Heart right ventricle (tissue), 16 donors: Measurements from ENCODE around the gene COL1A1. TPM values are rescaled to one million over a fixed set of nuclear protein-coding genes. Genes with fewer than 3 reads are reported as not detected.

ENCODE experiments used
- ATAC-seq, 8 donors: fragments of 200-7000 bp; cut with Tn5 transposase; one replicate each; pipeline ENCODE4 v1.9.1; 2020; ENCODE audit warnings: mild to moderate bottlenecking in 8 of 8, moderate library complexity in 8 of 8, moderate number of reproducible peaks in 1 of 8
- DNase-seq, 2 donors: peaks; one replicate each; pipeline ENCODE4 v3.0.0-alpha.2; 2020
- H3K27ac ChIP-seq, 10 donors: fragments of 200-600 bp; sonication (generic) in 2 of 10; one replicate each; pipeline versions ENCODE4 v1.5.0 to v1.8.0; 2020 to 2022; ENCODE audit warnings: mild to moderate bottlenecking in 3 of 10
- H3K27me3 ChIP-seq, 7 donors: fragments of 200-600 bp; one replicate each; pipeline ENCODE4 v1.8.0; 2021 to 2022; ENCODE audit warnings: mild to moderate bottlenecking in 2 of 7
- H3K36me3 ChIP-seq, 9 donors: fragments of 200-600 bp; sonication (generic) in 1 of 9; one replicate each; pipeline versions ENCODE4 v1.5.0 to v1.8.0; 2020 to 2022; ENCODE audit warnings: mild to moderate bottlenecking in 2 of 9
- H3K4me1 ChIP-seq, 9 donors: fragments of 200-600 bp; sonication (generic) in 1 of 9; one replicate each; pipeline versions ENCODE4 v1.5.0 to v1.8.0; 2020 to 2022; ENCODE audit warnings: mild to moderate bottlenecking in 4 of 9
- H3K4me3 ChIP-seq, 10 donors: fragments of 200-600 bp; sonication (generic) in 2 of 10; one replicate each; pipeline versions ENCODE4 v1.5.0 to v1.8.0; 2020 to 2022; ENCODE audit warnings: mild to moderate bottlenecking in 7 of 10, moderate library complexity in 2 of 10
- H3K9me3 ChIP-seq, 11 donors: fragments of 200-600 bp in 10 of 11; sonication (generic) in 2 of 11; one replicate each; pipeline versions ENCODE4 v1.5.0 to v1.8.0; 2013 to 2022; ENCODE audit warnings: mild to moderate bottlenecking in 2 of 11, control low read depth in 1 of 11, moderate library complexity in 1 of 11
- WGBS, 2 donors: extraction: QIAGEN DNeasy Blood & Tissue Kit; methylation state at CpG; one replicate each; pipeline ENCODE4 v1.1.7; 2013; ENCODE audit warnings: inconsistent platforms in 1 of 2; 5-methylcytosine and 5-hydroxymethylcytosine counted together
- intact Hi-C, 10 donors: fragments of 100-400 bp; cut with DNase I; formaldehyde crosslinking; loops; one replicate each; pipeline versions ENCODE4 v1.11.1 to v1.14.2; 2022
- polyA plus RNA-seq, 2 donors: library from polyadenylated mRNA; stranded (reverse); fragments of 200-250 nt; gene quantifications; one replicate each; pipeline ENCODE4 v1.2.3, GENCODE V29; 2013
- total RNA-seq, 10 donors: library from RNA; stranded (reverse); fragmentation: NEBNext Ultra II Directional in 3 of 10; extraction: Animal tissue kit (Norgen Biotek cat#: 25700) in 3 of 10; gene quantifications; one replicate each; pipeline versions ENCODE4 v1.2.1 to v1.2.4, GENCODE V29; 2021 to 2023
- TF ChIP-seq, protein P1 (sequence below), 9 donors: fragments of 200-600 bp; sonication (generic) in 2 of 9; IDR thresholded peaks; one replicate each; pipeline versions ENCODE4 v1.5.0 to v1.8.0; 2021 to 2022; ENCODE audit warnings: antibody characterized with exemption in 9 of 9, mild to moderate bottlenecking in 5 of 9, moderate library complexity in 1 of 9
- donor health status: Arrhythmogenic right ventricular cardiomyopathy.
- donor health status: ischemic (EF 13 %, LVEDD 7.1; RV severe dilation, severe dysfunction).
- donor health status: healthy with polysubstance abuse.
- donor health status: DM: no; HTN: yes; CAD: no.
- donor health status: DM: no; HTN: no; CAD: no.
- donor health status: ischemic (EF 25% LVEDD 6.9; RV normal size, moderate dysfunction).
- donor health status: ischemic (EF 25% LVEDD 5.7; RV mildly dilated, moderate dysfunction).
- donor health status: healthy.
- donor health status: DM: yes; HTN: yes; CAD: no.
- donor health status: Ischemic cardiomyopathy.
- donor health status: ischemic (EF 35%, LVEDD 5.7; RV mildly dilated, moderate dysfunction).
- donor health status: nonischemic (EF 11% LVEDD 7.7; RV severe dilation, severe dysfunction).
- donor health status: DM: yes; HTN: yes; CAD: no.
- donor health status: PGD.
- donor health status: ischemic (EF 29% LVEDD 5.4; RV normal size, mild dysfunction).
- donor health status: nonischemic (EF 23%, LVEDD 6.1; RV moderate dilation, normal function).

COL1A1 gene
- total and polyA plus RNA-seq, 12 donors = 30.2 to 455 (median 45.9) TPM

GRCh38 chr17:50198026-50198669 lies 3.3 kb downstream of the COL1A1 start:
- Histone ChIP-seq H3K9me3 (no peaks in the 10 kb centered on the region), H3K4me1 (peaks cover 3 to 43% (median 26%) of the 10 kb centered on the region in 9 donors), H3K27ac (peak overlapping the region in 6 of 10 donors; percentile 8 to 93 (median 84)), H3K36me3 (peaks cover 0 to 60% (median 26%) of the 10 kb centered on the region in 9 donors), H3K27me3 (peaks cover 0 to 41% (median 25%) of the 10 kb centered on the region in 7 donors), H3K4me3 (peak overlapping the region in 1 of 10 donors; percentile 63)
- ATAC-seq = no peak
- DNase-seq = peak; percentile 58 to 61
- 26% methylated on average over 7 of the region's 7 CpGs for WGBS, 2 donors
- TF ChIP-seq, protein P1, sequence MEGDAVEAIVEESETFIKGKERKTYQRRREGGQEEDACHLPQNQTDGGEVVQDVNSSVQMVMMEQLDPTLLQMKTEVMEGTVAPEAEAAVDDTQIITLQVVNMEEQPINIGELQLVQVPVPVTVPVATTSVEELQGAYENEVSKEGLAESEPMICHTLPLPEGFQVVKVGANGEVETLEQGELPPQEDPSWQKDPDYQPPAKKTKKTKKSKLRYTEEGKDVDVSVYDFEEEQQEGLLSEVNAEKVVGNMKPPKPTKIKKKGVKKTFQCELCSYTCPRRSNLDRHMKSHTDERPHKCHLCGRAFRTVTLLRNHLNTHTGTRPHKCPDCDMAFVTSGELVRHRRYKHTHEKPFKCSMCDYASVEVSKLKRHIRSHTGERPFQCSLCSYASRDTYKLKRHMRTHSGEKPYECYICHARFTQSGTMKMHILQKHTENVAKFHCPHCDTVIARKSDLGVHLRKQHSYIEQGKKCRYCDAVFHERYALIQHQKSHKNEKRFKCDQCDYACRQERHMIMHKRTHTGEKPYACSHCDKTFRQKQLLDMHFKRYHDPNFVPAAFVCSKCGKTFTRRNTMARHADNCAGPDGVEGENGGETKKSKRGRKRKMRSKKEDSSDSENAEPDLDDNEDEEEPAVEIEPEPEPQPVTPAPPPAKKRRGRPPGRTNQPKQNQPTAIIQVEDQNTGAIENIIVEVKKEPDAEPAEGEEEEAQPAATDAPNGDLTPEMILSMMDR (IDR thresholded peaks at IDR 0.05) = peak in 8 of 9 donors; percentile 42 to 73 (median 68)
- intact Hi-C loops = loop anchor here in 1 of 10 donors (2.0 kb wide), 1 partner anchor 29 kb away; no protein-coding TSS in a partner anchor

DNA sequence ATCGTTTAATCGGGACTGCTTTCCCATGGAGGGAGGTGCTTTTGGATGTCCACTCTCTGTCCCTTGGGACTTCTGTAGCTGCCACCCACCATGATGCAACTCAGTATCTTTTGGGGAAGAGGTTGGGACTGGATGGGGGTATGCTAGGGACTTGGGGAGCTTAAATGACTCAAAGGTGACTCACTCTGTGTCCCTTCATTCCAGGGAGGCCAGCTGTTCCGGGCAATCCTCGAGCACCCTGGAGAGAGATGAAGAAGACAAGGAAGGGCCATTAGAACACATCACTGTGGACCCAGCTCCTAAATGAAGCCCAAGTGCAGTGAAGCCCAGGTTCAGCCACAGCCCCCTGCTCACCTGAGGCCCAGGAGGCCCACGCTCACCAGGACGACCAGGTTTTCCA lies 4.6 kb downstream of the COL1A1 start:
- intact Hi-C loops = no loop called here
- Histone ChIP-seq H3K9me3 (no peaks in the 10 kb centered on the region), H3K27me3 (peaks cover 0 to 28% (median 12%) of the 10 kb centered on the region in 7 donors), H3K27ac (peak overlapping the region in 3 of 10 donors; percentile 9 to 84 (median 48)), H3K4me1 (peaks cover 3 to 43% (median 26%) of the 10 kb centered on the region in 9 donors), H3K4me3 (peak overlapping the region in 1 of 10 donors; percentile 63), H3K36me3 (peaks cover 0 to 74% (median 32%) of the 10 kb centered on the region in 9 donors)
- ATAC-seq (peak in 1 of 8 donors; percentile 11), DNase-seq (no peak)
- TF ChIP-seq, protein P1 (IDR thresholded peaks at IDR 0.05) = no peak
- WGBS, 2 donors = 68 to 69% methylated on average over 6 of the region's 6 CpGs

DNA sequence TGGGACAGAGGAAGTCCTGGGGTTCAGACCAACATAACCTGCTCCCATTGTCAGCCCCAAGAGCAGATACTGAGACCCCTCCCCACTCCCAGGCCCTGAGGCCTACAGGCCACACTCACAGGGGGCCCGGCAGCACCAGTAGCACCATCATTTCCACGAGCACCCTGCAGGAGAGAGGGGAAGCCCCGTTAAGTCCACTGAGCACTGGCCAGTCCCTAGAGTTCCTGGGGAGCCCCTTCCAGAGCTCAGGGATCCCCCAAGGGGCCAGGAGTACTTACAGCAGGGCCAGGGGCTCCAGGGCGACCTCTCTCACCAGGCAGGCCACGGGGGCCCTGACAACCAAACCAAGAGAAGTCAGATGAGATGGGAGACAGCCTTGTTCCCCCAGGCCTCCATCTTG lies 5.4 kb downstream of the COL1A1 start:
- no peak for ATAC-seq
- H3K27me3 ChIP-seq = peaks cover 0 to 20% (median 4%) of the 10 kb centered on the region in 7 donors
- H3K9me3 ChIP-seq = no peaks in the 10 kb centered on the region
- 70 to 76% methylated on average over 5 of the region's 5 CpGs for WGBS, 2 donors
- intact Hi-C loops = no loop called here
- peak overlapping the region in 4 of 10 donors; percentile 8 to 84 (median 35) for H3K27ac ChIP-seq
- DNase-seq = no peak
- peaks cover 3 to 41% (median 26%) of the 10 kb centered on the region in 9 donors for H3K4me1 ChIP-seq
- H3K36me3 ChIP-seq = peaks cover 0 to 82% (median 38%) of the 10 kb centered on the region in 9 donors
- H3K4me3 ChIP-seq = no peak overlapping the region
- TF ChIP-seq, protein P1 (IDR thresholded peaks at IDR 0.05) = no peak

GRCh38 chr17:50194934-50195865 lies 6.2 kb downstream of the COL1A1 start:
- Histone ChIP-seq H3K4me1 (peaks cover 3 to 32% (median 24%) of the 10 kb centered on the region in 9 donors), H3K36me3 (peaks cover 0 to 90% (median 41%) of the 10 kb centered on the region in 9 donors), H3K27ac (peak overlapping the region in 2 of 10 donors; percentile 15 to 84), H3K9me3 (no peaks in the 10 kb centered on the region), H3K4me3 (no peak overlapping the region), H3K27me3 (peaks cover 0 to 12% (median 0%) of the 10 kb centered on the region in 7 donors)
- DNase-seq (no peak), ATAC-seq (no peak)
- TF ChIP-seq, protein P1 (IDR thresholded peaks at IDR 0.05) = no peak
- whole genome bisulfite sequencing, 2 donors = 73 to 79% methylated on average over 17 of the region's 17 CpGs
- intact Hi-C loops = no loop called here
